Fibroblast of villous mesenchyme (primary cell): Measurements from ENCODE around the gene CCDC33. TPM values are rescaled to one million over a fixed set of nuclear protein-coding genes. Genes with fewer than 3 reads are reported as not detected.
A peak's percentile ranks its signal among the peaks of the same experiment; 100 is the strongest.

Experiments
- DNase-seq: peaks from one replicate; pipeline ENCODE4 v3.0.0-alpha.2; 2010; ENCODE audit warnings: low read depth
- H3K4me3 ChIP-seq: 2 replicates; pipeline ENCODE4 v1.5.1; 2011; ENCODE audit warnings: low read depth, mild to moderate bottlenecking, low read length
- CTCF ChIP-seq: IDR thresholded peaks from 2 replicates; pipeline ENCODE4 v1.5.1; 2012; ENCODE audit warnings: low read depth, mild to moderate bottlenecking, low read length; ENCODE audit not compliant: insufficient read depth
- total RNA-seq: library from RNA; depleted of rRNA; stranded (reverse); fragments of >200 nt; gene quantifications from 2 replicates; pipeline ENCODE4 v1.2.3, GENCODE V29; 2012

The CCDC33 gene
- total RNA-seq, 1 donor = 0.86 TPM

- no peak overlapping the region for H3K4me3 ChIP-seq
- no peak for TF ChIP-seq CTCF
- DNase-seq = peak; percentile 79
Observed at GRCh38 chr15:74291101-74292071, 55.3 kb downstream of the CCDC33 start.

GRCh38 chr15:74293021-74293810, 57.1 kb downstream of the CCDC33 start:
- H3K4me3 ChIP-seq = no peak overlapping the region
- no peak for TF ChIP-seq CTCF
- DNase-seq = no peak

GRCh38 chr15:74294010-74294409, 57.9 kb downstream of the CCDC33 start:
- DNase-seq = no peak
- no peak for TF ChIP-seq CTCF
- H3K4me3 ChIP-seq = no peak overlapping the region

GRCh38 chr15:74295800-74296199, 59.7 kb downstream of the CCDC33 start:
- no peak overlapping the region for H3K4me3 ChIP-seq
- DNase-seq = no peak
- TF ChIP-seq CTCF = peak; percentile 9

GRCh38 chr15:74297887-74298286, 61.8 kb downstream of the CCDC33 start:
- H3K4me3 ChIP-seq = no peak overlapping the region
- DNase-seq = peak; percentile 33
- no peak for TF ChIP-seq CTCF

- no peak for DNase-seq
- no peak overlapping the region for H3K4me3 ChIP-seq
- TF ChIP-seq CTCF = no peak
Observed at GRCh38 chr15:74300057-74300795, 64.1 kb downstream of the CCDC33 start.
